T-cell (primary cell): ENCODE measurements around the gene PBRM1. TPM values are rescaled to one million over a fixed set of nuclear protein-coding genes. Genes with fewer than 3 reads are reported as not detected.

ENCODE experiments used
- ATAC-seq, 4 experiments: fragments of 200-7000 bp in 3 of 4; fragments of 150-1000 bp in 1 of 4; cut with Tn5 transposase; replicated peaks in 1 of 4; 1 replicate in 3 of 4; 2 replicates in 1 of 4; pipeline ENCODE4 v1.10.0; 2021; ENCODE audit warnings: moderate library complexity in 3 of 4, mild to moderate bottlenecking in 2 of 4, moderate number of reproducible peaks in 1 of 4
- CTCF ChIA-PET, 2 donors: fragments of 300-600 bp; sonication (Branson Sonifier 250); formaldehyde crosslinking; loops; one replicate each; lab custom pipeline; 2022; ENCODE audit warnings: antibody characterized with exemption in 2 of 2; lab: Charles Lee
- POLR2A ChIA-PET, 2 donors: fragments of 300-600 bp; sonication (Branson Sonifier 250); formaldehyde crosslinking; loops; one replicate each; lab custom pipeline; 2022; ENCODE audit warnings: antibody characterized with exemption in 2 of 2; lab: Charles Lee
- DNase-seq, 35 experiments: peaks; one replicate each; pipeline versions ENCODE4 v3.0.0 to v3.0.0-alpha.2; 2013 to 2023
- H3K27ac ChIP-seq: one replicate; pipeline ENCODE4 v1.5.1; 2013; ENCODE audit warnings: low read length
- H3K27me3 ChIP-seq, 2 experiments: replicated peaks in 1 of 2; 1 replicate in 1 of 2; 2 replicates in 1 of 2; pipeline versions ENCODE4 v1.6.1 to v1.7.0; 2013; ENCODE audit warnings: low read length in 1 of 2, mixed read lengths in 1 of 2; ENCODE audit not compliant: control insufficient read depth in 2 of 2, insufficient read depth in 2 of 2; ENCODE audit errors: extremely low read depth in 1 of 2
- H3K36me3 ChIP-seq, 2 donors: 1 replicate in 1 of 2; 2 replicates in 1 of 2; pipeline versions ENCODE4 v1.6.1 to v1.7.0; 2013; ENCODE audit warnings: low read length in 1 of 2; ENCODE audit not compliant: control insufficient read depth in 2 of 2, insufficient read depth in 1 of 2; ENCODE audit errors: extremely low read depth in 1 of 2
- H3K4me1 ChIP-seq, 2 experiments: 1 replicate in 1 of 2; 2 replicates in 1 of 2; pipeline versions ENCODE4 v1.6.1 to v1.7.0; 2013; ENCODE audit warnings: low read length in 2 of 2, mixed read lengths in 1 of 2; ENCODE audit not compliant: insufficient read depth in 2 of 2, control insufficient read depth in 1 of 2; ENCODE audit errors: extremely low read depth in 1 of 2
- H3K4me3 ChIP-seq, 2 donors: 1 replicate in 1 of 2; 2 replicates in 1 of 2; pipeline versions ENCODE4 v1.5.1 to v1.7.0; 2013; ENCODE audit warnings: mild to moderate bottlenecking in 2 of 2, low read length in 1 of 2, moderate library complexity in 1 of 2; ENCODE audit not compliant: control insufficient read depth in 1 of 2; ENCODE audit errors: extremely low read depth in 1 of 2
- H3K9me3 ChIP-seq: 2 replicates; pipeline ENCODE4 v1.7.0; 2013
- H3K27ac Mint-ChIP-seq, 2 donors: one replicate each; pipeline ENCODE4 v1.8.0; 2020 to 2021; ENCODE audit warnings: mild to moderate bottlenecking in 2 of 2, mixed read lengths in 2 of 2
- H3K27me3 Mint-ChIP-seq, 2 donors: one replicate each; pipeline ENCODE4 v1.8.0; 2021 to 2022; ENCODE audit warnings: mixed read lengths in 2 of 2
- H3K36me3 Mint-ChIP-seq: one replicate; pipeline ENCODE4 v1.8.0; 2021; ENCODE audit warnings: mixed read lengths
- H3K4me1 Mint-ChIP-seq, 3 donors: one replicate each; pipeline ENCODE4 v1.8.0; 2020 to 2022; ENCODE audit warnings: mixed read lengths in 3 of 3, mild to moderate bottlenecking in 1 of 3
- H3K4me3 Mint-ChIP-seq, 3 donors: one replicate each; pipeline ENCODE4 v1.8.0; 2020 to 2022; ENCODE audit warnings: mild to moderate bottlenecking in 3 of 3, mixed read lengths in 3 of 3, moderate library complexity in 3 of 3
- H3K9me3 Mint-ChIP-seq, 3 donors: one replicate each; pipeline ENCODE4 v1.8.0; 2020 to 2022; ENCODE audit warnings: mixed read lengths in 3 of 3
- WGBS: methylation state at CpG from one replicate; pipeline ENCODE4 v1.1.5; 2013; ENCODE audit warnings: missing lambda C conversion rate; ENCODE audit not compliant: insufficient coverage; 5-methylcytosine and 5-hydroxymethylcytosine counted together
- total RNA-seq, 35 experiments: library from RNA in 6 of 35; stranded (reverse) in 6 of 35; fragments of 120-200 nt in 1 of 35; gene quantifications; one replicate each; pipeline versions ENCODE4 v1.2.1 to v1.2.4 and lab custom pipeline; 2013 to 2026

PBRM1 gene
- total RNA-seq, 5 donors from 2014 or later (not counting 1 experiment from before 2014, with no cell fraction given), result 57.4 to 73.3 (median 63.3) TPM

- Histone ChIP-seq H3K4me3 (peak overlapping the region; percentile 75 to 84), H3K9me3 (no peaks in the 10 kb centered on the region), H3K4me1 (peaks cover 17 to 23% of the 10 kb centered on the region in 2 experiments), H3K27me3 (no peaks in the 10 kb centered on the region), H3K27ac (peak overlapping the region; percentile 91), H3K36me3 (peaks cover 0 to 40% of the 10 kb centered on the region in 2 donors)
- no peaks in the 10 kb centered on the region for H3K27me3 Mint-ChIP-seq
- CTCF ChIA-PET, result no interaction called here
- H3K36me3 Mint-ChIP-seq, result peaks cover 36% of the 10 kb centered on the region
- ATAC-seq, result peak; percentile 75 to 81 (median 78)
- H3K9me3 Mint-ChIP-seq, result no peaks in the 10 kb centered on the region
- H3K4me3 Mint-ChIP-seq, result peak overlapping the region; percentile 89 to 99 (median 90)
- peak in 33 of 35 experiments; percentile 51 to 88 (median 68) for DNase-seq
- peak overlapping the region; percentile 83 to 95 for H3K27ac Mint-ChIP-seq
- POLR2A ChIA-PET, result no interaction called here
- WGBS, result 0% methylated on average over 32 of the region's 41 CpGs
- H3K4me1 Mint-ChIP-seq, result peaks cover 39 to 70% (median 66%) of the 10 kb centered on the region in 3 donors
These were observed 416 bp downstream of the PBRM1 start for GRCh38 chr3:52685285-52685708.

GRCh38 chr3:52684184-52684583 is 1.5 kb downstream of the PBRM1 start:
- Histone ChIP-seq H3K27me3 (no peaks in the 10 kb centered on the region), H3K4me1 (peaks cover 17 to 23% of the 10 kb centered on the region in 2 experiments), H3K36me3 (peaks cover 3 to 37% of the 10 kb centered on the region in 2 donors), H3K27ac (no peak overlapping the region), H3K4me3 (no peak overlapping the region), H3K9me3 (no peaks in the 10 kb centered on the region)
- Mint-ChIP-seq H3K27me3 (no peaks in the 10 kb centered on the region), H3K4me1 (peaks cover 49 to 76% (median 73%) of the 10 kb centered on the region in 3 donors), H3K4me3 (peak overlapping the region; percentile 89 to 99 (median 90)), H3K9me3 (no peaks in the 10 kb centered on the region), H3K36me3 (peaks cover 35% of the 10 kb centered on the region), H3K27ac (peak overlapping the region; percentile 83 to 95)
- CTCF ChIA-PET, result no interaction called here
- DNase-seq (no peak), ATAC-seq (no peak)
- WGBS, result no CpG with 5 or more reads among the region's 5 CpGs
- POLR2A ChIA-PET, result interaction anchor here in 1 of 2 donors (0.7 kb wide), 1 partner anchor 567 kb away, joined by 8 read pairs; no protein-coding TSS in a partner anchor

- Histone ChIP-seq H3K36me3 (peaks cover 8 to 37% of the 10 kb centered on the region in 2 donors), H3K4me3 (no peak overlapping the region), H3K4me1 (peaks cover 17 to 23% of the 10 kb centered on the region in 2 experiments), H3K27ac (no peak overlapping the region), H3K9me3 (no peaks in the 10 kb centered on the region), H3K27me3 (no peaks in the 10 kb centered on the region)
- CTCF ChIA-PET, result no interaction called here
- no peak for DNase-seq
- POLR2A ChIA-PET, result interaction anchor here in 1 of 2 donors (0.7 kb wide), 1 partner anchor 568 kb away, joined by 8 read pairs; no protein-coding TSS in a partner anchor
- Mint-ChIP-seq H3K4me1 (peaks cover 55 to 79% (median 77%) of the 10 kb centered on the region in 3 donors), H3K27me3 (no peaks in the 10 kb centered on the region), H3K9me3 (no peaks in the 10 kb centered on the region), H3K4me3 (peak overlapping the region; percentile 21 to 99 (median 46)), H3K27ac (peak overlapping the region in 1 of 2 donors; percentile 44), H3K36me3 (peaks cover 34% of the 10 kb centered on the region)
- ATAC-seq, result no peak
- WGBS, result 82% methylated on average over 4 of the region's 6 CpGs
These were observed 2.1 kb downstream of the PBRM1 start for GRCh38 chr3:52683611-52684010.

GRCh38 chr3:52682016-52682415 is 3.7 kb downstream of the PBRM1 start:
- peak overlapping the region; percentile 11 to 76 for H3K27ac Mint-ChIP-seq
- ChIA-PET CTCF (no interaction called here), POLR2A (interaction anchor here in 1 of 2 donors (0.7 kb wide), 1 partner anchor 253 kb away, joined by 3 read pairs; no protein-coding TSS in a partner anchor)

GRCh38 chr3:52681596-52681995 is 4.1 kb downstream of the PBRM1 start:
- H3K36me3 ChIP-seq, result peaks cover 9 to 35% of the 10 kb centered on the region in 2 donors
- ATAC-seq (no peak), DNase-seq (no peak)
- H3K9me3 Mint-ChIP-seq, result no peaks in the 10 kb centered on the region
- no peak overlapping the region for H3K4me3 ChIP-seq
- ChIA-PET CTCF (no interaction called here), POLR2A (no interaction called here)
- peaks cover 60 to 64% (median 61%) of the 10 kb centered on the region in 3 donors for H3K4me1 Mint-ChIP-seq
- no peaks in the 10 kb centered on the region for H3K27me3 Mint-ChIP-seq
- peaks cover 34% of the 10 kb centered on the region for H3K36me3 Mint-ChIP-seq
- H3K4me1 ChIP-seq, result peaks cover 12 to 17% of the 10 kb centered on the region in 2 experiments
- H3K27me3 ChIP-seq, result no peaks in the 10 kb centered on the region
- H3K9me3 ChIP-seq, result no peaks in the 10 kb centered on the region
- H3K4me3 Mint-ChIP-seq, result no peak overlapping the region
- no peak overlapping the region for H3K27ac ChIP-seq
- peak overlapping the region; percentile 11 to 76 for H3K27ac Mint-ChIP-seq
- WGBS, result no CpG with 5 or more reads among the region's 3 CpGs

More at GRCh38 chr3:52682016-52682415, 3.7 kb downstream of the PBRM1 start:
- H3K4me3 Mint-ChIP-seq, result no peak overlapping the region
- Histone ChIP-seq H3K27ac (no peak overlapping the region), H3K27me3 (no peaks in the 10 kb centered on the region), H3K4me1 (peaks cover 16 to 20% of the 10 kb centered on the region in 2 experiments), H3K36me3 (peaks cover 9 to 35% of the 10 kb centered on the region in 2 donors), H3K9me3 (no peaks in the 10 kb centered on the region), H3K4me3 (no peak overlapping the region)
- peaks cover 58 to 68% (median 66%) of the 10 kb centered on the region in 3 donors for H3K4me1 Mint-ChIP-seq
- DNase-seq (no peak), ATAC-seq (no peak)
- H3K36me3 Mint-ChIP-seq, result peaks cover 30% of the 10 kb centered on the region
- H3K27me3 Mint-ChIP-seq, result no peaks in the 10 kb centered on the region
- H3K9me3 Mint-ChIP-seq, result no peaks in the 10 kb centered on the region

GRCh38 chr3:52679811-52680210 is 5.9 kb downstream of the PBRM1 start:
- no peaks in the 10 kb centered on the region for H3K9me3 ChIP-seq
- peaks cover 8 to 10% of the 10 kb centered on the region in 2 experiments for H3K4me1 ChIP-seq
- Mint-ChIP-seq H3K36me3 (peaks cover 48% of the 10 kb centered on the region), H3K27me3 (no peaks in the 10 kb centered on the region), H3K4me3 (no peak overlapping the region), H3K27ac (no peak overlapping the region), H3K9me3 (no peaks in the 10 kb centered on the region), H3K4me1 (peaks cover 49 to 61% (median 53%) of the 10 kb centered on the region in 3 donors)
- H3K27ac ChIP-seq, result no peak overlapping the region
- H3K27me3 ChIP-seq, result no peaks in the 10 kb centered on the region
- no peak overlapping the region for H3K4me3 ChIP-seq
- CTCF ChIA-PET, result no interaction called here
- peaks cover 12 to 48% of the 10 kb centered on the region in 2 donors for H3K36me3 ChIP-seq
- no peak for ATAC-seq
- no peak for DNase-seq
- no CpG with 5 or more reads among the region's 1 CpG for WGBS
- POLR2A ChIA-PET, result interaction anchor here in 1 of 2 donors (0.6 kb wide), 2 partner anchors 39 to 62 kb away, joined by 3 to 4 read pairs; no protein-coding TSS in a partner anchor
